K562 (cell line): ENCODE results near the gene ARPC2. TPM values are rescaled to one million over a fixed set of nuclear protein-coding genes. Genes with fewer than 3 reads are reported as not detected.

Experiments used
- ATAC-seq: fragments of 200-7000 bp; cut with Tn5 transposase; 3 replicates; pipeline ENCODE4 v1.9.1; 2020; ENCODE audit warnings: moderate library complexity
- Bru-seq: library from RNA; stranded (reverse); fragments of 400-500 nt; gene quantifications from one replicate; lab custom pipeline; 2021; lab: Mats Ljungman, UMichigan
- BruChase-seq, 2 experiments: library from RNA; stranded (reverse); fragments of 400-500 nt; gene quantifications; one replicate each; lab custom pipeline; 2021; lab: Mats Ljungman, UMichigan
- BruUV-seq: library from RNA; stranded (reverse); fragments of 400-500 nt; replicated peaks from 2 replicates; lab custom pipeline; 2021; lab: Mats Ljungman, UMichigan
- CTCF ChIA-PET: fragments of 300-600 bp; formaldehyde crosslinking; extraction: SDS; loops from one replicate; lab custom pipeline; 2021; ENCODE audit warnings: low intra/inter-chr PET ratio; lab: Yijun Ruan, JAX
- POLR2A ChIA-PET: fragments of 300-600, 350-650 bp; sonication (Branson Sonifier 250); formaldehyde crosslinking; extraction: SDS; loops from one replicate; lab custom pipeline; 2021; ENCODE audit warnings: antibody characterized with exemption, inconsistent platforms; lab: Yijun Ruan, JAX
- DNase-seq, 4 experiments: peaks; one replicate each; pipeline versions ENCODE4 v3.0.0 to v3.0.0-alpha.2; 2011 to 2018; ENCODE audit warnings: low spot score in 3 of 4, mixed read lengths in 3 of 4; ENCODE audit errors: extremely low read depth in 1 of 4
- FAIRE-seq: peaks from 2 replicates; lab custom pipeline; 2011; peaks lifted over from hg19 to GRCh38; lab: Jason Lieb, UNC
- H2AFZ ChIP-seq: 2 replicates; pipeline ENCODE4 v1.6.0; 2011; ENCODE audit warnings: low read depth, low read length, control low read depth, inconsistent platforms
- H3K27ac ChIP-seq: fragments of 200-600 bp; 3 replicates; pipeline ENCODE4 v1.8.0; 2011; ENCODE audit warnings: low read depth, mild to moderate bottlenecking, control low read depth, inconsistent platforms, low read length, moderate library complexity, mixed read lengths; ENCODE audit errors: extremely low read depth
- H3K27me3 ChIP-seq, 2 experiments: fragments of 300-600 bp in 1 of 2; 2 replicates in 1 of 2; 3 replicates in 1 of 2; pipeline versions ENCODE4 v1.6.0 to v1.8.0; 2011; ENCODE audit warnings: inconsistent platforms in 2 of 2, low read length in 2 of 2, mild to moderate bottlenecking in 1 of 2, mixed read lengths in 1 of 2, moderate library complexity in 1 of 2; ENCODE audit not compliant: control insufficient read depth in 2 of 2, insufficient read depth in 2 of 2
- H3K36me3 ChIP-seq: fragments of 300-600 bp; 3 replicates; pipeline ENCODE4 v1.8.0; 2011; ENCODE audit warnings: mild to moderate bottlenecking, low read length, inconsistent platforms; ENCODE audit not compliant: control insufficient read depth, insufficient read depth
- H3K4me1 ChIP-seq, 2 experiments: fragments of 200-600 bp in 1 of 2; replicated peaks in 1 of 2; 2 replicates in 1 of 2; 3 replicates in 1 of 2; pipeline versions ENCODE4 v1.5.1 to v1.8.0; 2011; ENCODE audit warnings: inconsistent platforms in 2 of 2, low read length in 2 of 2, mild to moderate bottlenecking in 1 of 2, mixed read lengths in 1 of 2, moderate library complexity in 1 of 2; ENCODE audit not compliant: control insufficient read depth in 2 of 2, insufficient read depth in 2 of 2
- H3K4me2 ChIP-seq: 2 replicates; pipeline ENCODE4 v1.6.1; 2011; ENCODE audit warnings: low read length, control low read depth, inconsistent platforms, mixed read lengths; ENCODE audit not compliant: insufficient read depth
- H3K4me3 ChIP-seq: fragments of 200-600 bp; sonication (generic), shearing (Covaris generic); 2 replicates; pipeline ENCODE4 v1.5.1; 2016; ENCODE audit warnings: control low read depth, inconsistent platforms
- H3K79me2 ChIP-seq: fragments of 200-600 bp; 3 replicates; pipeline ENCODE4 v1.8.0; 2011; ENCODE audit warnings: low read length, inconsistent platforms; ENCODE audit not compliant: control insufficient read depth, insufficient read depth
- H3K9ac ChIP-seq, 2 experiments: 2 replicates each; pipeline versions ENCODE4 v1.6.0 to v1.6.1; 2011; ENCODE audit warnings: low read depth in 2 of 2, low read length in 2 of 2, control low read depth in 1 of 2, inconsistent platforms in 1 of 2, mild to moderate bottlenecking in 1 of 2, mixed read lengths in 1 of 2; ENCODE audit not compliant: insufficient read depth in 1 of 2
- H3K9me1 ChIP-seq: one replicate; pipeline ENCODE4 v1.6.0; 2011; ENCODE audit warnings: inconsistent platforms, mild to moderate bottlenecking, low read length, moderate library complexity; ENCODE audit not compliant: control insufficient read depth, insufficient read depth
- H3K9me3 ChIP-seq: replicated peaks from 2 replicates; pipeline ENCODE4 v1.5.1; 2011; ENCODE audit warnings: low read depth, low read length, inconsistent platforms; ENCODE audit not compliant: control insufficient read depth, insufficient read depth
- H4K20me1 ChIP-seq: replicated peaks from 2 replicates; pipeline ENCODE4 v1.6.1; 2011; ENCODE audit warnings: low read length, inconsistent platforms, mixed read lengths; ENCODE audit not compliant: control insufficient read depth, insufficient read depth
- CHD1 ChIP-seq: fragments of 200-600 bp; sonication (generic); IDR thresholded peaks from one replicate; pipeline ENCODE4 v1.6.1; 2012; ENCODE audit warnings: mild to moderate bottlenecking, moderate library complexity, low read length, inconsistent platforms
- CUX1 ChIP-seq: fragments of 200-800 bp; sonication (Bioruptor generic); IDR thresholded peaks from 2 replicates; pipeline ENCODE4 v1.6.1; 2016; ENCODE audit warnings: missing genetic modification characterization, missing compliant biosample characterization
- HLTF ChIP-seq: fragments of 450-650 bp; IDR thresholded peaks from 2 replicates; pipeline ENCODE4 v1.6.1; 2016
- NR2C2 ChIP-seq, 2 experiments: fragments of 200-800 bp in 1 of 2; sonication (Bioruptor generic) in 1 of 2; sonication (generic) in 1 of 2; formaldehyde crosslinking in 1 of 2; IDR thresholded peaks; 2 replicates each; pipeline versions ENCODE4 v1.6.1 to v1.8.0; 2016 to 2022; ENCODE audit warnings: mild to moderate bottlenecking in 1 of 2, missing compliant biosample characterization in 1 of 2, missing genetic modification characterization in 1 of 2, missing genetic modification reagents in 1 of 2
- POLR3A ChIP-seq: IDR thresholded peaks from 2 replicates; pipeline ENCODE4 v1.6.1; 2011; ENCODE audit warnings: borderline replicate concordance, mild to moderate bottlenecking, moderate library complexity; ENCODE audit not compliant: insufficient read length, insufficient read depth; ENCODE audit errors: extremely low read depth
- PTBP1 ChIP-seq: fragments of 200-400 bp; formaldehyde crosslinking; IDR thresholded peaks from 2 replicates; pipeline ENCODE4 v1.6.1; 2017; ENCODE audit warnings: low read depth, low read length
- THAP7 ChIP-seq: fragments of 250-450 bp; sonication (Bioruptor Pico); IDR thresholded peaks from 2 replicates; pipeline ENCODE4 v1.5.0; 2021
- WGBS: fragments of 100-300 bp; shearing (Covaris generic); methylation state at CpG from one replicate; pipeline ENCODE4 v1.1.6; 2016; ENCODE audit warnings: low coverage, mixed read lengths; ENCODE audit not compliant: insufficient coverage; ENCODE audit errors: missing lambda C conversion rate; 5-methylcytosine and 5-hydroxymethylcytosine counted together
- in situ Hi-C: fragments of 300-500 bp; cut with MboI; formaldehyde crosslinking; loops from 4 replicates; pipeline ENCODE4 v1.15.0; 2018; ENCODE audit warnings: inconsistent platforms, mixed read lengths
- intact Hi-C: fragments of 100-400 bp; cut with micrococcal nuclease; formaldehyde crosslinking; loops from 2 replicates; pipeline ENCODE4 v1.14.2; 2022
- long read RNA-seq, 3 experiments: library from polyadenylated mRNA in 2 of 3; library from RNA in 1 of 3; unstranded in 2 of 3; stranded (forward) in 1 of 3; transcript quantifications; one replicate each; pipeline ENCODE4 v2.0.0, GENCODE V29; 2019 to 2022
- polyA minus RNA-seq, 3 experiments: library from RNA; depleted of rRNA, polyadenylated mRNA; stranded (reverse); fragments of >200 nt; gene quantifications; 2 replicates each; pipeline ENCODE4 v1.2.3, GENCODE V29; 2011
- polyA plus RNA-seq, 8 experiments: library from polyadenylated mRNA; depleted of rRNA in 4 of 8; stranded (reverse) in 5 of 8; unstranded in 3 of 8; fragments of >200 nt; fragmentation: Nextera tagmentation in 2 of 8; fragmentation: Illumina TruSeq in 1 of 8; extraction: Ambion mirVana in 2 of 8; extraction: Trizol in 1 of 8; gene quantifications; 2 replicates each; pipeline versions ENCODE4 v1.2.1 to v1.2.3, GENCODE V29; 2011 to 2014; ENCODE audit warnings: inconsistent platforms in 1 of 8, missing spikeins in 1 of 8
- total RNA-seq, 7 experiments: library from RNA; depleted of rRNA in 6 of 7; stranded (reverse); fragments of >200 nt in 6 of 7; fragmentation: Illumina TruSeq in 2 of 7; extraction: Trizol in 2 of 7; gene quantifications; 2 replicates each; pipeline versions ENCODE4 v1.2.1 to v1.2.3, GENCODE V29; 2011 to 2021; ENCODE audit warnings: low replicate concordance in 1 of 7

Gene ARPC2
- total RNA-seq (2011; cell fraction: chromatin; rRNA removed; ENCODE audit: low replicate concordance) = 76.3 and 157 TPM in 2 replicates
- total RNA-seq (2011; cell fraction: nucleolus; rRNA removed) = 62.8 and 63.7 TPM in 2 replicates
- total RNA-seq (2011; cell fraction: nucleoplasm; rRNA removed) = 86.4 and 141 TPM in 2 replicates
- total RNA-seq (2014; rRNA removed) (81.9 and 83.6 TPM in 2 replicates), total RNA-seq (2014; rRNA removed; fragmentation: Illumina TruSeq; extraction: Trizol) (89.4 and 93.0 TPM in 2 replicates), total RNA-seq (2015; rRNA removed; fragmentation: Illumina TruSeq; extraction: Trizol) (101 and 111 TPM in 2 replicates), total RNA-seq (2021) (81.4 and 91.5 TPM in 2 replicates), polyA plus RNA-seq (2011; rRNA removed) (178 and 187 TPM in 2 replicates), polyA plus RNA-seq (2014; fragmentation: Illumina TruSeq; extraction: Trizol) (127 and 152 TPM in 2 replicates), polyA plus RNA-seq (2014; fragmentation: Nextera tagmentation; extraction: Ambion mirVana) (100 to 1,000 TPM in 1 of 2 experiments, 10 to 100 TPM in 1; 94.0 to 103 TPM), polyA plus RNA-seq (2014; rRNA removed) (122 and 126 TPM in 2 replicates), polyA minus RNA-seq (2011; rRNA and poly(A)+ RNA removed) (120 and 128 TPM in 2 replicates), Bru-seq, nascent RNA (percentile 85 among the genes with signal in this experiment), BruChase-seq, experiment 1, labeled RNA remaining after a 2-hour chase (percentile 86 among the genes with signal in this experiment), BruChase-seq, experiment 2, labeled RNA remaining after a 6-hour chase (percentile 85 among the genes with signal in this experiment)
- 127 and 144 TPM in 2 replicates for polyA plus RNA-seq (2011; cell fraction: cytosol; rRNA removed)
- 90.4 and 115 TPM in 2 replicates for polyA plus RNA-seq (2011; cell fraction: nucleus; rRNA removed)
- 81.6 and 89.0 TPM in 2 replicates for polyA plus RNA-seq (2012)
- 60.8 and 105 TPM in 2 replicates for polyA minus RNA-seq (2011; cell fraction: cytosol; rRNA and poly(A)+ RNA removed)
- 38.5 and 57.2 TPM in 2 replicates for polyA minus RNA-seq (2011; cell fraction: nucleus; rRNA and poly(A)+ RNA removed)
- long read RNA-seq, experiment 1, transcript ARPC2-209 (7 exons, 2,226 nt) = minor isoform, 7 of 520 reads
- long read RNA-seq, experiment 1, transcript ARPC2-202 (11 exons, 1,505 nt) = major isoform, 404 of 520 reads
- long read RNA-seq, experiment 1, transcript ARPC2-201 (10 exons, 1,605 nt) = minor isoform, 19 of 520 reads
- long read RNA-seq, experiment 1, partial matches to known transcripts = 61 of 520 reads
- long read RNA-seq, experiment 1, other reads (novel, unspliced or antisense) = 28 of 520 reads
- long read RNA-seq, experiment 2, transcript ARPC2-201 (10 exons, 1,605 nt) = minor isoform, 10 of 157 reads
- long read RNA-seq, experiment 2, transcript ARPC2-202 (11 exons, 1,505 nt) = major isoform, 115 of 157 reads
- long read RNA-seq, experiment 2, partial matches to known transcripts = 20 of 157 reads
- long read RNA-seq, experiment 2, other reads (novel, unspliced or antisense) = 10 of 157 reads
- long read RNA-seq, experiment 3, transcript ARPC2-202 (11 exons, 1,505 nt) = major isoform, 75 of 146 reads
- long read RNA-seq, experiment 3, partial matches to known transcripts = 64 of 146 reads
- long read RNA-seq, experiment 3, other reads (novel, unspliced or antisense) = 2 of 146 reads

- in situ Hi-C loops (no loop called here), intact Hi-C loops (no loop called here)
- H4K20me1 ChIP-seq = peaks cover 13% of the 10 kb centered on the region; the same call in 1 of the 2 replicates
- H2AFZ ChIP-seq = peak within 1 kb of the TSS; percentile 97
- FAIRE-seq = no peak
- BruUV-seq = no TSS peak
- H3K27ac ChIP-seq = peak within 1 kb of the TSS; percentile 90
- WGBS = 0% methylated on average over 29 of the region's 60 CpGs
- peak within 1 kb of the TSS; percentile 87 for H3K4me2 ChIP-seq
- peak; percentile 96 for ATAC-seq
- H3K9me3 ChIP-seq = no peaks in the 10 kb centered on the region
- peak within 1 kb of the TSS; percentile 98 for H3K4me3 ChIP-seq
- peak; percentile 89 to 95 (median 90) for DNase-seq
- peaks cover 19% of the 10 kb centered on the region; the same call in 2 of the 3 replicates for H3K36me3 ChIP-seq
- peaks cover 9 to 15% of the 10 kb centered on the region in 2 experiments; a peak in 4 of 5 replicates for H3K4me1 ChIP-seq
- ChIA-PET CTCF (no interaction called here), POLR2A (interaction anchor here (0.6 to 1.2 kb wide), 4 partner anchors 15 to 515 kb away, joined by 3 to 4 read pairs (median 4); partner anchors contain the start of gene PLCD4)
- no peaks in the 10 kb centered on the region for H3K9me1 ChIP-seq
- H3K79me2 ChIP-seq = peaks cover 48% of the 10 kb centered on the region
- no peaks in the 10 kb centered on the region for H3K27me3 ChIP-seq
- peak within 1 kb of the TSS; percentile 79 to 98 for H3K9ac ChIP-seq
- TF ChIP-seq NR2C2 (CRISPR knock-in tag; IDR thresholded peaks at IDR 0.05) (no peak), NR2C2 (tag; IDR thresholded peaks at IDR 0.05) (no peak), PTBP1 (no peak), HLTF (no peak), CUX1 (CRISPR knock-in tag) (no peak), CHD1 (no peak), THAP7 (CRISPR knock-in tag) (no peak), POLR3A (no peak)
Observed at GRCh38 chr2:218216674-218217359, at the start of gene ARPC2. TSS of gene ARPC2 (plus strand) at chr2:218217189. CDS start at chr2:218217471, 282 bp downstream.
